Activated CD4-positive, alpha-beta T cell treated with anti-CD3 and anti-CD28 coated beads for 48 hours (primary cell): ENCODE measurements around the gene GAL3ST2.
"Not testable (repeated sequence)": the region's sequence is repeated elsewhere in the genome, so short reads cannot be mapped to it uniquely, and the experiment has no call there.

Source experiments
- DNase-seq: peaks from one replicate; pipeline ENCODE4 v3.0.0-alpha.2; 2020

GAL3ST2 gene

DNA sequence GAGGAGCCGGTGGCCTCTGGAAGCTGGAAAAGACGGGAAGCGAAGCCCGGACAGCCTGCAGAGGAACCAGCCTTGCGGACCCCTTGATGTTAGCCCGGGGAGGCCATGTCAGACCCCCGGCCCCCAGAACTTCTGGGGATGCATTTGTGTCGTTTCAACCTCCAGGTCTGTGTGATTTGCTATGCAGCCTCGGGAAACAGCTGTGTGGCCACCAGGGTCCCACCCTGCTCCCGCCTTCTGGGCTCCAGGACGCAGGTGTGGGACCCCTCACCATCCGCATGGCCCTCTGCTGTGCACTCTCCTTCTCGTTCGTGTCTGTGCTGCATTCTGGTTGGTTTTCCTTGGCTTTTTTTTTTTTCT, 45.6 kb downstream of the GAL3ST2 start:
- no peak for DNase-seq

DNA sequence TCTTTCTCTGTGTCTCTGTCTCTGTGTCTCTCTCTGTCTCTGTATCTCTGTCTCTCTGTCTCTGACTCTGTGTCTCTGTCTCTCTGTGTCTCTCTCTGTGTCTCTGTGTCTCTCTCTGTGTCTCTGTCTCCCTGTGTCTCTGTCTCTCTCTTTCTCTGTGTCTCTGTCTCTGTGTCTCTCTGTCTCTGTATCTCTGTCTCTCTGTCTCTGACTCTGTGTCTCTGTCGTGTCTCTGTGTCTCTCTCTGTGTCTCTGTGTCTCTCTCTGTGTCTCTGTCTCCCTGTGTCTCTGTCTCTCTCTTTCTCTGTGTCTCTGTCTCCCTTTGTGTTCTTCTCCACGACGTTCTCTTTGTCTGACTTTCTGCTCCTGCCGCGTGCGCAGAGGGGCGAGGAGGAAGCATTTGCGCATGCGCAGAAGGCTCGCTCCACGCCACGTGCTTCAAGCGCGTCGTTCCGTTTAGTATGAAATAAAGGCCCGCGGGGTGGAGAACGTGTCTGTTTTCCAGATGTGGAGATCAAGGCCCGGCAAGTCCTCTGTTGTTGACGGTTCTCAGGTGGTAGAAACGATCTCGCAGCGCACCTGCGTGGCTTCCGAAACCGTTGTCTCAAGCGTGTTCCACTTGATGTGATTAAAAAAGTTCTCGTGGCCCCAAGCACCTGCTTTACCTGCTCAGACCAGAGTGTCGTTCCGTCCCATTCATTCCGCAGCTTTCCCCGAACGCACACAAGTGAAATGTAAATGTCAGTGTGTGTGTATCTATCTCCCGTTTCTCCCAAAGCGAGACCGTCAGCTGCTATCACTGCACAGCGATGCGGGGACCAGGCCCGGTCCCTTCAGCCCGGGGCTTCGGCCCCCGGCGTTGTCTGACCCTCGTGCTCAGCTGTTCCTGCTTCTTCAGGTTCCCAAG, 47.2 kb downstream of the GAL3ST2 start:
- not testable (repeated sequence) for DNase-seq

DNA sequence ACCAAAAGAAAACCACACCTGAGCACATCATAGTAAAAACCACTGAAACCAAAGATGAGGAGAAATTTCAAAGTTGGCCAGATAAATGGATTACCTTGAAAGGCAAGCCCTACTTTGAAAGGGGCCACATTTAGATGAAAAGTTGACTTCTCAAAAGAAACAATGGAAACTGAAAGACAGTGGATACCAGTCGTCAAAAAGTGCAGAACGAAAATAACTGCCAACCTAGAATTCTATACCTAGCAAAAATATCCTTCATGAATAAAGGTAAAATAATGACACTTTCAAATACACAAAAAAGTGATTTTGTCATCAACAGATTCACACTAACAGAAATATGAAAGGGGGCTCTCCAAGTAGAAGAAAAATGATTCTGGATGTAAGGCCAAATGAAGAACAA, 50.8 kb downstream of the GAL3ST2 start:
- DNase-seq: no peak

DNA sequence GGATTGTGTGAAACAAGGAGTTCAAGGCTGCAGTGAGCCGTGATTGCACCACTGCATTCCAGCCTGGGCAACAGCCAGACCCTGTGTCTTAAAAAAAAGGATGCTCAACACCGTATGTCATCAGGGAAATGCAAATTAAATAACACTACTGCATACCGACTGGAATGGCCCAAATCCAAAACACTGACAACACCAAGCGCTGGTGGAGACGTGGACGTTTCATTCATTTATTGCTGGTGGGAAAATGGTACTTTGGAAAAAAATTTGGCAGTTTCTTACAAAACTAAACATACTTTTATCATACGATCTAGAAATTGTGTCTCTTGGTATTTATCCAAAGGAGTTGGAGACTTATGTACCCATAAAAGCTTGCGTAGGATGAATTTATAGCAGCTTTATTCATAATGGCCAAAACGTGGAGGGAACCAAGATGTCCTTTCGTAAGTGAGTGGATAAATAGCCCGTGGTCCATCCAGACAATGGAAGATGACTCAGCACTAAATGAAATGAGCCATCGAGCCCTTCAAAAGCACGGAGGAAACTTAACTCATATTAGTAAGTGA, 56.6 kb downstream of the GAL3ST2 start:
- DNase-seq: no peak

DNA sequence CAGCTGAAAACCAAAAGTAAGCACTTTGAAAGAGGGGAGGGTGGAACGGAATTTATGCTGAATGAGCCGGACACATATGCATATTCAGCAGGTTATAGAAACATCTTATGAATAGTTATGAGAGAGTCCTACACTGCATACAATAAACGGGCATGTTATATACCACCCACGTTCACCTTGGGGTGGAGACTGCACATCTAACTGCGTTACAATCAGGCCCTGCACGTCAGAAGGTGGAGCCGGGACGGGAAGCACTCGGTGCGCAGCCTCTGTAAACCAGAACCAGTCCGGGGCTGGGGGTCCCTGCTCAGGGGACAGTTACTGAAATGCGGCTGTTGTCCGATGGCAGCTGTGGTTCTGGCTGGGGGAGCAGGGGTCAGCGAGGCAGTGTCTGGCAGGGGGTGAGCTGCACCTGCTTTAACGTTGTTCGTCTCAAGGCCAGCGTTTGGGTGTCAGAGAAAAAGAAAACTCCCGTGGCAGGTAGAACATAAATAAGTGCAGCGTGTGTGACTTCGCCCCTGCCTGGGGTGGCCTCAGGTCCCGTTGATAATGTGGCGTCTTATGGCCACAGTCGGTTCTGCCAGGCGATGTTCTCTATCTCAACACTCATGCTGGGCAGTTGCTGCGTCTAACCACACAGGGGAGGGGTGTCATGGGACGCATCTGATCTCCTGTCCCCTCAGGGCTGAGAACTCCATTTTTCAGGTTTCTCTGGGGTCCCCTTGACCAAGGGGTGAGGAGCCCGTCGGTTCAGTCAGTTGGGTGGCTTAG, 57.3 kb downstream of the GAL3ST2 start:
- not testable (repeated sequence) for DNase-seq

DNA sequence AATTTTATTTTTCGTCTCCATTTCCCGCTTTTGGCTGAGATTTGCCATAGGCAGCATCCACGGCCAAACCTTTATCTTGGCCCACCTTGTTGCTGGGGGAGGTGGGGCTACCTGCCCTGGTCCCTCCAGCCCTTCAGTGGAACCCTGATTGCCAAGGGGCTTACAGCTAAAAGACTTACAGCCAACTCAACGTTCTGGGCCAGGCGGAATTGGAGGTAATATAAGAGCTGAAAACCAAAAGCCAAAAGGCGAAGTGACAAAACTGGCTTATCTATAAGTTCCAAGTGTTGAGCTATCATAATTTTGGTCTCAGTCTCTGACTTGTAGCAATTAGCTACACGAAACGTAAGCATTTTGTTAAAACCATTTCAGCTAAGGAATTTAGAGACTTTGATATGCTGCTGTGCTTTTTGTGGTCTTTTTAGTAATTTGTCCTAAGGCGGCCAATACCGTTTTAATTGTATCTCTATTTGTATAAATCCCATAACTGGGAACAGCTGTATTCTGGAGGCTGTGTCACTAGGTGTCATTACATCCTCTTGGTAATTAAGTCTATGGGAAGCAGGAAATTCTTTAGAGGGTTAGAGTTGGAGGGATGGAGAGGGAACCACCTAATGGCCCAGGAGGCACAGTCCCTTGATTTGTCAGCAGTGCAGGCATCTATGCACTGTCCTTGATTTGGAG, 58.0 kb downstream of the GAL3ST2 start:
- no peak for DNase-seq

DNA sequence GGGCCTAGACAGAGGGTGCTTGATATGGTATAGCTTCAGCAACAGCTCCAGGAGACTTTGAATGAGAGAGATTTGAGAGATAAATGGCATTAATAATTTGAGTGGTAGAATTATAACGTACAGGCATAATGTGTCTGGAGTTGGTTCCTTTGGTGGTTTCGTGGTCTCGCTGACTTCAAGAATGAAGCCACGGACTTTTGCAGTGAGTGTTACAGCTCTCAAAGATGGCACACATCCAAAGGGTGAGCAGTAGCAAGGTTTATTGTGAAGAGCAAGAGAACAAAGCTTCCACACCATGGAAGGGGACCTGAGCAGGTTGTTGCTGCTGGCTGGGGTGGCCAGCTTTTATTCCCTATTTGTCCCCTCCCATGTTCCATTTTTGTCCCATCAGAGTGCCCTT, 59.0 kb downstream of the GAL3ST2 start:
- no peak for DNase-seq

DNA sequence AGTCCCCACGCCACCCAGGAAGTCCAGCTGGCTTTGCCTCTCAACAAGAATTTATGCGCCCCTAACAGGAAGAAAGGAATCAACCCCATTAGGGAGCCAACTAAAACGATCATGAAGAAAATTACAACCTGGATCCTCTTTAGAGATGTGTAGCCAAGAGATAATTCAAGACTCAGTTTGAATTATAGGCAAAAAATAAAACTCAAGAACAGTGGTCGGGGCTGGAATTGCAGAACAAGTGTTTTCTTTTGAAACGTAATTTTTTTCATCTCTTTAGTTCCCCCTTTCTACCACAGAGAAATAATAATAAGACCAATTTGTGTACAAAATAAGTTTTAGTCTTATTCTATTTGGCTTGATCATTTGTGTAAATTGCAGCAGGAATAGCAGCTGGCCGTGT, 59.7 kb downstream of the GAL3ST2 start:
- no peak for DNase-seq

DNA sequence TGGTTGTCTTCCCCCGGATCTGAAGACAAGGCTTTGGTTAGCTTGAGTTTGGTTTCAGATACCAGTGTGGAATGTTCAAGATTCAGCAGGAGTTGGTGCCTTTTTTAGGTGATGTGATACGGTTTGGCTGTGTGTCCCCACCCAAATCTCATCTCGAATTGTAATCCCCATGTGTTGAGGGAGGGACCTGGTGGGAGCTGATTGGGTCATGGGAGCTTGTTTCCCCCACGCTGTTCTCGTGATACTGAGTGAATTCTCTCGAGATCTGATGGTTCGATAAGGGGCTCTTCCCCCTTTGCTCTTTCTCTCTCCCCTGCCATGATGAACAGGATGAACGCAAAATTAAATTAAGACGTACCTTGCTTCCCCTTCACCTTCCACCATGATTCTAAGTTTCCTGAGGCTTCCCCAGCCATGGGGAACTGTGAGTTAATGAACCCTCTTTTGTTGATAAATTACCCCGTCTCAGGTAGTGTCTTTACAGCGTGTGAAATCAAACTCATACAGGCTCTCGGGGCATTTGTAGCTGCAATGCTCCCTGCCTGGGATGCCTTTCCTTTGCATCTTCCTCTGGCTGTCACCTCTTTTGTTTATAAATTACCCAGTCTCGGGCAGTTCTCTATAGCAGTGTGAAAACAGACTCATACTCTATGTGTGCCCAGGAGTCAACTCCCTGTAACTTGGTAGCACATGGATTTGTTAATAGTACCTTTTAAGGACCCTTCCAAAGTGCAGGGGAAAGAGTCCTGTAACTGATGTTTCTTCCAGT, 60.8 kb downstream of the GAL3ST2 start:
- no peak for DNase-seq

DNA sequence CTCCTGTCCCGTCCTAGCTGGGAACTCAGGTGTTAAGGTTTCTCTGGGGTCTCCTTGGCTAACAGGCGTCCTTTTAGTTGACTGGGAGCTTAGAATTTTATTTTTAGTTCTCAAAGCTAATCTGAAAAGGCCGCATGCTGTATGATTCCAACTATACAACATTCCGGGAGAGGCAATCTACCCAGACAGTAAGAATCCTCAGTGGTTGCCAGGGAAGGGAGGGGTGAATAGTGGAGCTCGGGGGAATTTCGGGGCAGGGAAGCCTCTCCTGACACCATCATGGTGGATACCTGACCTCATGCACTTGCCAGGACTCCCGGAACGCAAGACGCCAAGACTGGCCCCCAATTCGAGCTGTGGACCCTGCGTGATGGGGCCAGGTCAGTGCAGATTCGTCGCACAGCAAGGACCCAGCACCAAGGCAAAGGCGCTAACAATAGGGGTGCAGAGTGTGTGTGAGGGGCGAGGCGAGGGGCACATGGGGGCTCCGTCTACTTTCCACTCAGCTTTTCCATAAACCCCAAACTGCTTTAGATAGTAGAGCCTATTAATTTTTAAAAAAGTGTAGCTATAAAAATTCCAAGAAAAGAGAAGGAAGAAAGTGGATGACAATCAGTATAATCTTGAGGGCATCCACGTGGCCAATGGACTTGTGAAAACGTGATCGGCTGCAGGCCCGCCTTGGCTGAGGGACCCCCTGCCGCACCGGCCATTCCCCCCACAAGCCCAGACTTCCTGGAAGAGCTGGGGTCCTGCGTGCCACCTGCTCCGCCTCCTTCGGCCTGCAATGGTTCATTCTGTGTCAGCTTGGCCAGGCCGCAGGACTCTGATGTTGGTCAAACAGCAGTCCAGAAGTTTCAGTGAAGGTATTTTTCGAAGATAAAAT, 64.8 kb downstream of the GAL3ST2 start:
- no peak for DNase-seq

DNA sequence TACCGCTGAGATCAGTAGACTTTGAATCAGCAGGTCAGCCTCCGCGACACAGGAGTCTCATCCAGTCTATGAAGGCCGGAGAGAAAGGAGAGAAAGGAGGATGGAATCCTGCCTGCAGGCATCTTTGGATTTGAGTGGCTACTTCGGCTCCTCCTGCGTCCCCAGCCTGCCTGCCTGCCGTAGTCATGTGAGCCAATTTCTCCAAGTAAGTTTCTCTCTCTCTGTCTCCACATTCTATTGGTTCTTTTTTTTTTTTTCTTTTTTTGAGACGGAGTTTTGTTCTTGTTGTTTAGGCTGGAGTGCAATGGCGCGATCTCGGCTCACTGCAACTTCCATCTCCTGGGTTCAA, 65.4 kb downstream of the GAL3ST2 start:
- DNase-seq: no peak

DNA sequence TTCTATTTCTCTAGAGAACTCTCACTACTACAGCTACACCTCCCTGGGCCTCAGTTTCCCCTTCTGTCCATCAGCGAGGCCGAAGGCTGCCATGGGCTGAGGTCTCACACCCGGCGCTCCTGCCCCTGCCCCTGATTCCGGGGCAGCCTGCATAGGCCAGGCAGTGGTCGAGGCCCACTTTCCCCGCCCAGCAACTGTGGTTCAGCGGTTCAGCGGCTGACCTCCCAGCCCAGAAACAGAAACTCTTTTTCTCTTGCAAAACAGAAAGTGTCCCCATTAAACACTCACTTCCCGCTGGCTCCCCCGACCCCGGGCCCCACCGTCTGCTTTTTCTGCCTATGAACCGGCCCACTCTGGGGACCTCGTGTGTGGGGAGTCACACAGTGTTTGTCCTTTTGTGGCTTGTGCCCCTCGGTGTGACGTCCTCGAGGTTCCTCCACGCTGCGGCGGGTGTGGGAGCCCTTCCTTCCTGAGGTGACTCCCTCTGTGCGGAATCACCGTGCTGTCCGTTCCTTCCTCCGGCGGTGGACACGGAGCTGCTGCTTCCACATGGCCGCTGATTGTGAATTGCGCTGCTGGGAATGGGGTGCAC, 66.1 kb downstream of the GAL3ST2 start:
- peak; percentile 63 for DNase-seq

DNA sequence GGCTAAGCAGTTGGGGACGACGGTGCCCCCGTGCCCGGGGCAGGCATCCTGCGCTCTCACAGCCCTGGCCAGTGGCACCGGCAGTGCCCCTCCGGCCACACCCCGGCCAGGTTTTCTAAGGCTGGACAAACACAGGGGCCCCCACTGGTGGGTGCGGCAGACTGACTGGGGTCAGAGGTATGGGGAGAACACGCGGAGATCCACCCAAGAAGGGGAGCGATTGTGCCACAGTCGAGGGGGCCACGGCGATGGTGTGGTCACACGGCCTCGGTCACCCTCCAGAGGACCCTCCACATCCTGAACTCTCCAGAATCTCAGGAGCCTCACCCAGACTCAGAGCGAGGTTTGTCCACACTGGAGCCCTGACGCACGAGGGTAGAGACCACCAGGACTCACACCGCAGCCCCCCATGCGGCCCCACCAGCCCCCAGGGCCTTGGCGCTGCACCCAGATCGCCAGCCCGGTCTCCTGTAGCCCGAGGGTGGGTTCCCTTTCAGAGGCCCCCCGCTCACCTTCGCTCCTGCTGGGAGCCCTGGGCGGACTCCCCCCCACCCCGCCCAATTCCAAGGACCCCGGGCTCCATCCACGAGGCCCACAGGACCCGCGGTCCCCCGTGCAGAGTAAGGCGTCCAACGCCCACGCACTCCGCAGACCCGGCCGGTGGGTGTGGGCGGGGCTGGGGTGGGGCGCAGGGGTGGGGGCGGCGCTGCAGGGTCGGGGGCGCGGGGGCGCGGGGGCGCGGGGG, 66.9 kb downstream of the GAL3ST2 start:
- DNase-seq: no peak

DNA sequence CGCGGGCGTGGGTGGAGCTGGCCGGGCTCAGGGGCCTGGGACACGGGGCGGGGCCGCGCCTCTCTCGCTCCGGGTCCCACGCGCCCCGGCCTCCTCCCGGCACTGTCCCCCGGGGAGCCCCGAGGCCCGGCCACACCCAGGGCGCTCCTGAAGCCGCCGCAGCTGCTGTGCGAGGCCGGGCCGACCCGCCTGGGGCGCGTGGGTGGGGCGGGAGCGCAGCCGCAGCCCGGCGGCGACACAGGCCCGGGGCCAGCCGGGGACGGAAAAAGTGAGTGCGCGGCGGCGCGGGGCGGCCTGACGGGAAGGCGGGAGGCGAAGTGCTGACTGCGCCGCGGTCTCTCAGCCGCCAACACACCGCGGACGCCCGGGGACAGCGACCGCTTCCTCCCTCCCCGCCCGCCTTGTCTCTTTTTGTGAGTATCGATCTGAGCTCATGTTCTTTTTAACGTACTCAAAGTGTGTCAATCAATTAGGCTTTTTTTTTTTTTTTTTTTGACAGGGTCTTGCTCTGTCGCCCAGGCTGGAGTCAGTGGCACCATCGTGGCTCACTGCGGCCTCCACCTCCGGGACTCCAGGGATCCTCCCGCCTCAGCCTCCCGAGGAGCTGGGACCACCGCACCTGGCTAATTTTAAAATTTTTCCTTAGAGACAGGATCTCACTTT, 67.6 kb downstream of the GAL3ST2 start:
- peak; percentile 91 for DNase-seq

DNA sequence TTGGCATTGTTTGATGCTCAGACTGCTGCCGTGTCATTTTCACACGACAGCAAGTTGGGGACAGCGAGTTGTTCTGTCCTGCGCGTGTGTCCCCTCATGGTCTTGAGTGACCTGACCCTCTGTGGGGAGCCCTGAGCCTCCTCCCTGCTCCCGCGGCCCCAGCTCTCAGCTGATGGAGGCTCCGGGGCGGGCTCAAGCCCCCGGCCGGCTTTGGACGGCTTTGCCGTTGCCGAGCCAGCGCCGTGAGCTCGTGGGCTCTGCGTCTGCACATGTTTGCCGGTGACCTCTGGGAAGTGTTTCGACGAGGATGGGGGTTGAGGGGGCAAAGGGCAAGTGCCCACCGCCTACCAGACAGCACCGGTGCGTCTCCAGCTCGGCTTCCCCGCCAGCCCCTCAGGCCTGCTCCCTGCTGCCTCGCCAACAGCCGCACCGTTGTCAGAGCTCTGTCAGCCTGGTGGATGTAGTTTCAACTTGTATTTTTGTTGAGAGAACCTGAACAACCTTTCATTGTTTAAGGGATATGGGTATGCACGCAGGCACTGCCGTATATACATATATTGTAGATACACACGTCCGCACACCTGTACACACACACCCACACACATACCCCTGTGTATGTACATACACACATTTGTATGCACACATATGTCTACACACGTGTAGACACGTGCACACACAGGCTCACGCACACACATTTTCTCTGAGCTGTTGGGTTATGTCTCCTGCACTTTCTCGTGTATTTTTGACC, 68.4 kb downstream of the GAL3ST2 start:
- no peak for DNase-seq

DNA sequence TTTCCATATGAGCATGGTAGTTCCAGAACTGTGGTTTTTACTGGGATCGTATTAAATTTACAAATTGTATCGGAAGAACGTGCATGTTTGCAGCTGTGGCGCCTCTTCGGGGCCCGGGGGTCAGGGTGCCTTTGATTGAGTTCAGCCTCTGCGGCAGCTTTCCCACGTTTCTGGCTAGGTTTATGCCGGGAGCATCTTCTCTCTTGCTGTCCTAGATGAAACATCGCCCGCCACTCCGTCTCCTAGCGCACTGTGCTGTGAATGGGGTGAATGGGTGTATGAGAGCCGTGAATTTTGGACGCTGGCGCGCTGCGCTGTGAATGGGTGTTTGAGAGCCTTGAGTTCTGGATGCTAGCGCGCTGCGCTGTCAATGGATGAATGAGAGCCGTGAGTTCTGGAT, 69.8 kb downstream of the GAL3ST2 start:
- no peak for DNase-seq

DNA sequence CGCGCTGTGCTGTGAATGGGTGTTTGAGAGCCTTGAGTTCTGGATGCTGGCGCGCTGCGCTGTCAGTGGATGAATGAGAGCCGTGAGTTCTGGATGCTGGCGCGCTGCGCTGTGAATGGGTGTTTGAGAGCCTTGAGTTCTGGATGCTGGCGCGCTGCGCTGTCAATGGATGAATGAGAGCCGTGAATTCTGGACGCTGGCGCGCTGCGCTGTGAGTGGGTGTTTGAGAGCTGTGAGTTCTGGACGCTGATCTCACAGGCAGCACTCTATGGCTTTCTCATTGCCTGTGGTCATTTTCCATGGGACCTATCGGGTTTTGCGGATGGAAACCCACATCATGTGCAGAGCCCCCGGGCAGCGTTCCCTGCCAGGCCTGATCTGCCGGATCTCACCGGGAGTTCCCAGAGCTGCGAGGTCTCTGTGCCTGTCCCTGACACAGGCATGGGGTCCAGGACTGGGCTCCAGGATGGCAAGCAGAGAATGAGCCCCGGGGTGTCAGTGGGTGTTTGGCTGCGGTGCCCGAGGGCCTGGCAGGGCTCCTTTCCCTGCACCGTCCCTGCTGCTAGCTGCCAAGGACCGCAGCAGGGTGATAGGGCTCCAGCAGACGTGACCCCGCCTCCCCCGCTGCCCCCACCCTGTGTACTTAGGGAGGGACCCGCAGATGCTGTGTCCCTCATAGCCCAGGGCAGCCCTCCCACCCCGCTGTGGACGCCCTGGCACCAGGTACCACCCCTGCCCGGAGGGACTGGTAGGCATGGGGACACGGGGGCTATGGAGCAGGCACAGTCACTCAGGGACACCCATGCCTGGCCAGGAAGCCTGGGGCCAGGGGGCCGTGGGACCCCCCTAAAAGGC, 72.4 kb downstream of the GAL3ST2 start:
- DNase-seq: no peak
